Amniotic stem cell (primary cell): Measurements from ENCODE around the gene ZBTB16.

Experiments
- DNase-seq: peaks from one replicate; lab custom pipeline; 2025; lab: John Stamatoyannopoulos, UW

The ZBTB16 gene

DNA sequence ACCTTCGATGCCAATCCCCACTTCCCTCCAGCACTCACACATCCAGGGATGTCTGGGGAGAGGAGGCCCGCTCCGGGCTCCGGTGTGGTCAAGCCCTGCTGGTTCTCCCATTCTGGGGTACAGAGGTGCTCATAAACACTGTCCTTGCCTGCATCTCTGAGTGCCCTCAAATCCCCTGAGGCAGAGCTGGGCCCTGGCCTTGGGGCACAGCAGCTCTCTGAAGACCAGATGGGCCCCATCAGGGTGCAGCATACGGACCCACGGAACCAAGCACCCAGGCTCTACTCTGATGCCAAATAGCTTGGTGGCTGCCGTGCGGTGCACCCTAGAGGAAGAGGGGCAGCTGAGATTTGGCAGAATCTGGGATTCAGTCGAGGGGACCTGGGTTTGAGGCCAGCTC is 201.0 kb downstream of the ZBTB16 start:
- DNase-seq: no peak

DNA sequence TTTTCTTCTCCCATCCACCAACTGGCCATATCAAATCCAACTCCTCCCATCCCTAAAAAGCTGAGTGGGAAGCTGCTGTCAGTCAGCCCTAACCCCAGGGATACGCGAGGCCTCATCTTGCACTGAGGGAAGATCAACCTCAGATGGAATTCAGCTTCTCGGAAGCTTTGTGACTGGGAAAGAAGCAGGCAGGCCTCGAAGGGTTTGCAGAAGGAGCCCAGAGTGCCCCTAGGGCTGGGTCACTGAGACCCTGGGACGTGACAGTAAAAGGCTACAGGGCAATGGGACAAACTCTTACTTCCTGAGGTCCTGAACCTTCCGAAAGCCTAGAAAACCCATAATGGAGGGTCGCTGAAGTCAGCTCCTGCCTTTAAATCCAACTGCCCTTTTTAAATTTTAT is 202.3 kb downstream of the ZBTB16 start:
- DNase-seq: no peak

DNA sequence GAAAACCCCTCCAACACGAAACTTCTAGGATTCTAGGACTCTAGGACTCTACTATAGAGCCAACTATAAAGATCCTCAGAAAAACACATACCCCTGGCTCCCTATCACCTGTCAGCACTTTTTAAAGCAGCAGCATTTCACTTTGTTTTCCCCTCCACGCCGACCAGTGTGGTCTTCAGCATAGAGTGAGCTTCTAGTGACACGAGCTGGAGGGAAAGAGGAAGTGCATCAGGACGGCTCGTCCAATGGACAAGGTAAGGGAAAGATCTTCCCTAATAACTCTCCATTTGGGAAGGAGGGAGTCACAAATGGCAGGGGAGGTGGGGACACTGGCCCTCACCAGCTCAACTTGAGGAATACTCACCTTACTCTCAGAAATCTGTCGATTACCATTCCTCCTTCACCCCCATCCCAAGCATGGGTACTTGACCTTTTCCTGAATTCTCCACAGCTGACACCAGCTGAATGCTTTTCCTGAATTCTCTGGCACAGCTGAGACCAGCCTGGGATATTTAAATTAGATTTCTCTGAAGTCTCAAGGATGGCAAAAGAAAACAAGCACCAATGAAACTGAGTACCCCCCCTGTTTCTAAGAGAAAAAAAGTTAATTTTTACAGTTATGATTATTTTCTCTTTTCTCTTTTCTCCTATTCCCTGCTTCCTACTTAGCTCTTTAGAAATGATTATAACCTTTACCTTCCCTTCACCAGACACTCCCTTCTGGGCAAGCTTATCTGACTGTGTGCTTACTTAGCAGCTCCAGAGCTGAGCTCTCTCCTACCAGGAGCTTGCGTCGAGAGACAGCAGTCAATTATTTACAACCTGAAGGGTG is 203.4 kb downstream of the ZBTB16 start:
- no peak for DNase-seq

DNA sequence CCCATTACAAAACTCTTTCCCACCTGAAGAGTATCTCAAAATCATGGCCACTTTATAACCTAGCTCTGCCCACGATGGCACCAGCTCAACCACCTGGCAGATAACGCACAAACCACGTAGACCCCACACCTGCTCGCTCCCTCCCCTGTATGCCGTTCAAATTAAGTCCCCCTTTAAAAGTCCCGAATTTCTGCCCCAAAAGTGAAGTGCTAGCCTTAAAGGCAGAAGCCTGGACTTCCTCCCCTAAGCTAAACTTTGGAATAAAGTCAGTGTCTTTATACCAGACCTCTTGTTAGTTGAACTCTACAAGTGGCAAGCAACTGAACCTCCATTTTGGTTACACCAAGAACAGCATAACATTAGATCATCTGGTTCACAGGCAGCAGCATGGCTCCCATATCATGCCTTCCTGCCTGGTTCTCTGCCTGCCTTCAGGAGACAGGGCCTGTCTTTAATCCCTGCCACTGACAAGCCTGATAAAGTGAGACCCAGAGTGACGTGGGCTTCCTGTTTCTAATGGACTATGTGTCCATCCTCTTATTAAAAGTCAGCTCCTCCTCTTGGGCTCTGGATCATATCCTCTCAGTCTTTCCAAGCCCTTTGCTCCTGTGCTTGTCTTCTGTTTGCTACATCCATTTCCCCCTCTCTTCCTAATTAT is 204.1 kb downstream of the ZBTB16 start:
- DNase-seq: no peak

DNA sequence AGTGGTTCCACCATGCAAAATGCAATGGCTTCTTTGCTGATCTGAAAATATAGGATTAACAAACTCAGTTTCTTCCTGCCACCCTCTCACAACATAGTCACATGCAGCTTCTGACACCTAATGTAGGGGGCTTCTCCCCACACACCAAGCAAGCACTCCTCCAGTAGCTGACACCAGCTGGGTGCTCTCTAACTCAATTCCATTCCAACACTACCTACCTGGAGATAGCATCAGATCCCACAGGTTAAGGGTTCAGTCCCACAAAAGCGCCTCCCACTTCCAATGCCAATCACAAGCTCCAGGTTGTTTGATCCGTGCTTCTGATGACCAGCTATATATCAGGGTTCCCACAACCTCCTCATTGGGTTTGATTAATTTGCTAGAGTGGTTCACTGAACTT is 204.9 kb downstream of the ZBTB16 start:
- no peak for DNase-seq

DNA sequence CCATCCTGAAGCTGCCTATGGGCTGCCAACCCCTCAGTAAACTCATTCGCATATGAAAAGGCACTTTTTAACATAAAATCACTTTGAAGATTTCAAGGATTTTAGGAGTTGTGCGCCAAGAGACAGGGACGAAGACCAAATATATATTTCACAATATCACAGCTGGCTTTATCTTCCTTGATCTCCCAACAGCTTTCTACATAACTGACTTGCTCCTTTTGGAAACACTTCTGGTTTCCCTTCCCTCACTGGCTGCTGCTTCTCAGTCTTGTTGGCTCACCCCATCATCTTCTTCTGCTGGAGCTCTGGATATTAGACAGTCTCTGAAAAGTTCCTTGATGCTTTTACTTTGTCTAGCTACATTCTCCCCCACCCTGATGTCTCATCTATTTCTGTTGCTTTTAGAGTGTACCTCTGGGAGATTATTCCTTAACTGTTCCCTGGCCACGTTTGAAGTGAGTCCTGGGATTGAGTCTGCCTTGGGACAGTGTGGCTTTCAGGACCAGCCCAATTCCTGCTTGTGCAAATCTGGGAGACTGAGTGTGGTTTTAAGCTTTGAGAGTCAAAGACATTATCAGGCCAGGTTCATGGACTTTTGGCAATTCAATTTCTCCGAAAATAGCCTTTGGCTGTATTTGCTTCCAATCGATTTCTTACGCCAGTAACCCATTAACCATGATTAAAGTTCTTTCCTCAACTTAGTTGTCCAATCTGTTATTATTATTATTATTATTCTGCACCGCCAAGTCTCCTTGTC is 205.8 kb downstream of the ZBTB16 start:
- DNase-seq: no peak

DNA sequence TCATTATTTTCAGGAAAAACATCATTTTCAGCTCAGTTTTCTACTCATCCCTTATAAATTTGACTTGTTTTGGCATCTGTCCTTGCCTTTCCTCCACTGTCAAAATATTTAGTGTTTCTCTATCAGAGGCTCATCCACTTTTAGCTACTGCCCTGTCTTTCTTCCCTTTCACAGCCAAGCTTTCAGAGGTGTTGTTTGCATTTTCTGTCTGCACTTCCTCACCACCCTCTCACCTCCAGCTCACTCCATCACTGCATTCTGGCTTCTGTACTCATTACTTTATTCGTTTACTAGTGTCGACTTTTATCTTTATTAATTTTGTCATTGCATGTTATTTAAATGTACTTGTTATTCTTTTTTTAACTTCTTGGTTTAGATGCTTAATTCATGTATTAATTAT is 210.0 kb downstream of the ZBTB16 start:
- no peak for DNase-seq

DNA sequence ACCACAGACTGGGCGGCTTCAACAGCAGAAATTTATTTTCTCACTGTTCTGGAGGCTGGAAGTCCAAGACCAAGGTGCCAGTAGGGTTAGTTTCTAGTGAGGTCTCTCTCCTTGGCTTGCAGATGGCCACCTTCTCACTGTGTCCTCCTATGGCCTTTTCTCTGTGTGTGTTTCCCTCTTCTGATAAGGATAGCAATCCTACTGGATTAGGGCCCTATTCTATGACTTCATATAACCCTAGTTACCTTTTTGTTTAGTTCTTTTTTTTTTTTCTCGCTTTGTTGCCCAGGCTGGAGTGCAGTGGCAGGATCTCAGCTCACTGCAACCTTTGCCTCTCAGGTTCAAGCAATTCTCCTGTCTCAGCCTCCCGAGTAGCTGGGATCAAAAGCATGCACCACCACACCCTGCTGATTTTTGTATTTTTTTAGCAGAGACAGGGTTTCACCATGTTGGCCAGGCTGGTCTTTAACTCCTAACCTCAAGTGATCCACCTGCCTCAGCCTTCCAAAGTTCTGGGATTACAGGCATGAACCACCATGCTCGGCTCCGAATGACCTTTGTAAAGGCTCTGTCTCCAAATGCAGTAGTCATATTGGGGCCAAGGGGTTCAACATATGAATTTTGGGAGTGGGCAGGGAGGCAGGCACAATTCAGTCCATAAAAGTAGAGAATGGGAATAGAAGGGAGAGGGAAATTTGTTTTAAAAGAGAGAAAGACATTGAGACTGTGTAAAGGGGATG is 211.2 kb downstream of the ZBTB16 start:
- no peak for DNase-seq

DNA sequence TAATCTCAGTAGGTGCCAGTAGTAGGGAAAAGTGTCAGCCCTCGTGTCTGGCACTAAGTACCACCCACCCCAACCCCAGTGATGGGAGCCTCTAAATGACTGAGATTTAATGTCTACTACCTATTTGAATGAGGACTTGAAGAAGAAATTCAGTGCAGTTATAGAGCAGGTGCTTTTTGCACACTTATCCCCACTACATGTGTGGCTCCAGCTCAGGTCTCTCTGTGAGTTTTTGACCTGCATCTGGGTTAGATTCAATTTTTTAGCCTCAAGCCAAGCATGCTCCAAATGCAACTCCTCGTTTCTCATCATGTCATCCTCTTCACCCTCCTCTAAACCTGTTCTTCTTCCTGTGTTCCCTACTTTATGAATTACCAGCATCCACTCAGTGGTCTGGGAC is 211.8 kb downstream of the ZBTB16 start:
- DNase-seq: no peak

DNA sequence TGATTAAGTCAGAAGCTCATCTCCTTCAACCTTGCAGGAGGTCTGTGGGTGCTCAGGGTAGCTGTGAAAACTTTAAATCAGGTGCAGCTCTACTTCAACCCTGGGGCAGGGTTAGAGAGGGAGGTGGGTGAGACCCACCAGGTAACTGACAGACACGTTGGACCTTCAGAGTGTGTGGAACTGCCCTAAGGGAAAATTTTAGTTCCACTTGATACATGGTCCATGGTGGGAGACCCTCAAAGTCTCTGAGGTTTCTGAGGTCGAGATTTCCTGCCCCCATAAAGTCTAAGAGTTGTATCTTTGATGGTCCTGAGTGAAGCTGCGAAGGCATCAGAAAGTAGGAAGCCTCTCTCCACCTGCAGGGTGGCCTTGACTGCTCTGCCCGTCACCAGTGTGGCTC is 212.8 kb downstream of the ZBTB16 start:
- no peak for DNase-seq

DNA sequence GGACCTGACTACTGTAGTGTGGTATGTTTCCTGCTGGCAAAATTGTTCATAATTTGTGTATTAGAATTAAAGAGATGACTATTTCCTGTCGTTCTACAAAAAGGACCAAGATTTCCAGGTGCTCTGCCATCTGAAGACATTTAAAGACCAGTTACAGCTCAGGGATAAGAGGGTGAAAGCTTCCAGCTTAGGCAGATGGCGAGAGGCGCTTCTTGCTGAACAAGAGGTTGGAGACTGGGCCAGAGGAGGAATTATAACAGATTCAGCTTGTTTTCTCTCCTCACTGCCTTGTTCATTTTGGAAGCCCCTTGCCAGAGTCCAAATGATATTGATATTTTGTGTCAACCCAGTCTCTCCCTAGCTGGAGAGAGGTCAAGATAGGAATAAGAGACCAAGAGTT is 213.6 kb downstream of the ZBTB16 start:
- DNase-seq: no peak

DNA sequence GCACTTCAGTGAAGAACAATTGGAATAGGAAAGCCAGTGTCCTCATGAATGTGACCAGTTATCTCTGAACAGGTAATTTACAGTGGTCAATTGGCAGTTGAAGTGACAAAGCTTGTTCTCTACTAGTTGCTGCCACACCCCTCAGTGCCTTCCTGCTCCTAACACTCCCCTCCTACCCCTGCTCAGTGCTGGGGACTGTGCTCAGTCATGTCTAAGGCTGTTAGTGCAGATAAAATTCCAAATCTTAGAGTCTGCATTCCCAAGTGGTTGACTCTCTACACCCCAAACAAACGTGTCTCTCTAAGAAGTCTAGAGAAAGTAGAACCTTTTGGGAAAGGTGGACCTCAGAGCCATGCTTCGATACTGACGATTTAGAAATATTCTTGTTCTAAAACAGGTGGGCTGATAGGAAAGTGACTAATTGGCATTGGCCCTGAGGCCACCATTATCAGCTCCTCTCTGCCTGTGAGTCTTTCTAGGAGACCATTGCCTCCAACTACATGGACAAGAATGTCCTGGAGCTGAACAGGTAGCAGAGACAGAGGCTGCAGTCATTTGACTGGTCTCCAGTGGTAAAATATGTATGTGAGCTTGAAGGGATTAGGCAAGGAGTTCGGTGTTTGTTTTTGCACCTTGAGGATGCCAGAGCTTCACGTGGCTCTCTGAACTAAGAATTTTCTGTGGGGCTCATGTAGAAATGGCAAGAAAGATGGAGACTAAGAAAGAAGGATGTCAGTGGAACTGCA is 214.6 kb downstream of the ZBTB16 start:
- DNase-seq: no peak

DNA sequence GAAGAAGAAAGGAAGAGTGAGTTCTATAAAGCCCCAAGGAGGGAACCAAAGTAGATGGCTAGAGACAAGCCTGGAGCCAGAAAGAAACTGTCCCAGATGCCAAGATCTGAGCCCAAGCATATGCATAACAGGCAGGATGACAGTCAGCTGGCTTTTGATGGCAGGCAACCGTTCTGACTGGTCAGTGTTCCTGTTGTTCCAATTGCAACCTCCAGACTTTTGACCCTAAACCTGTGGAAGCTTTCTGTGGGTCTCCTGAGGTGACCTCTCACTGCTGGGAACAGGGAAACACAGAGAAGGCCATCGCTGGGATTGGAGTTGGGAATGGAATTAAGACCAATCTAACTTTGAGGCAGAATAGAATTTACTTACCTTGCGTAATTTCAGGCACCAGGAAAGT is 215.1 kb downstream of the ZBTB16 start:
- no peak for DNase-seq

DNA sequence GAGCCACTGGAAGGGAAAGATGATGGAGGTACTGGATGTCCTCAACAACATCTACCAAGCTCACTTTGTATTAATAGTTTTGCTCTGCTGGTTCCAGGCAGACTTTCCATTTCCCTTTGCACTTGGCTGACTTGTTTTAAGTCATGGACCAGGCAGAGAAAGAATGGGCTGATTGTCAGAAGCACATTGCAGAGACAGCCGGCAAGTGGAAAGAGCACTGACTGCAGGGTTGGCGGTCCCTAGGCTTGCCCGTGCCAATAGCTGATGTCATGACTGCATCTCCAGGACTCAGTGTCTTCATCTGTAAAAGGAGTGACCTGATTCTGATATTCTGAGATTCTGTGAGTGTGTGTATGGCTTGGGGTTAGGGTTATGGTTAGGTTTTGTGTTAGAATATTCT is 215.8 kb downstream of the ZBTB16 start:
- no peak for DNase-seq

DNA sequence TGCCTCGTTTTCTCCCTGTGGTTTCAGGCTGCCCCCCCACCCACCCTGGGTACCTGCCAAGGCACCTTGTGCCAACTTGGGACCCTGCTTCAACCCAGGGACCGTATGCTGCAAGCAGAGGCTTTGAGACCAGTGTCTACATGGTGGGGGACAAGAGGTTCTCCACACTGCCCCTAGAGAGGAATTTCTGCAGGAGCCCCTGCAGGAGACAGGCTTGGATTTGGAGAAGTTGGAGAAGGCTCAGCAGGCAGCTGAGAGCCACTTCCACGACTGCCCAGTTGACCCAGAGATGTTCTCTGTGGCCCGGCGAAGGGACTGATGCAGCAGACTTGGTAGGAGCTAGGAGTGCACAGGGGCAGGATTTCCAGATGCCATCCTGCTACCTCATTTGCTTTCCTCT is 216.6 kb downstream of the ZBTB16 start:
- DNase-seq: no peak

DNA sequence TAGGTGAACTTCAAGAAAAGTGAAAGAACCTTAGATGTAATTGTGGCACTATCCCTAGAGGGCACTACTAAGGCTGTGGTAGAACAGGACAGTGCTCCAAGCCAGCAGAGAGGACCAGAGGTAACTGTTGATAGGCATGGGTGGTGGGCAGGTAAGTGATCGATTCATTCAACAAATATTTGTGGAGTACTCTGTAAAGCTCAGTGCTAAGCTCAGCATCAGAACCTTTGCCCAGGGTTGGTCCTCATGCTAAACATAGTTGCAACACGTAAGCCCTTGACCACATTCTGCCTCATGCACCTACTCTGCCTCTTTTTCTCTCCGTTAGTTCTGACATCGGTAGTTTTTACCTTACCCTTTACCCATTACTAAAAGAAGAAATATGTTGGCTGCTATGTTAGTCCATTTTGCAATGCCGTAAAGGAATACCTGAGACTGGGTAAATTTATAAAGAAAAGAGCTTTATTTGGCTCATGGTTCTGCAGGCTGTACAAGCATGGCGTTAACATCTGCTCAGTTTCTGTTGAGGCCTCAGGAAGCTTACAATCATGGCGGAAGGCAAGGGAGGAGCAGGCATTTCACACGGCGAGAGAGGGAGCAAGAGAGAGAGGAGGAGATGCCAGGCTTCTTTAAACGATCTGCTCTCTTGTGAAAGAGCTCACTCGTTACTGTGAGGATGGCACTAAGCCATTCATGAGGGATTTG is 218.3 kb downstream of the ZBTB16 start:
- no peak for DNase-seq

DNA sequence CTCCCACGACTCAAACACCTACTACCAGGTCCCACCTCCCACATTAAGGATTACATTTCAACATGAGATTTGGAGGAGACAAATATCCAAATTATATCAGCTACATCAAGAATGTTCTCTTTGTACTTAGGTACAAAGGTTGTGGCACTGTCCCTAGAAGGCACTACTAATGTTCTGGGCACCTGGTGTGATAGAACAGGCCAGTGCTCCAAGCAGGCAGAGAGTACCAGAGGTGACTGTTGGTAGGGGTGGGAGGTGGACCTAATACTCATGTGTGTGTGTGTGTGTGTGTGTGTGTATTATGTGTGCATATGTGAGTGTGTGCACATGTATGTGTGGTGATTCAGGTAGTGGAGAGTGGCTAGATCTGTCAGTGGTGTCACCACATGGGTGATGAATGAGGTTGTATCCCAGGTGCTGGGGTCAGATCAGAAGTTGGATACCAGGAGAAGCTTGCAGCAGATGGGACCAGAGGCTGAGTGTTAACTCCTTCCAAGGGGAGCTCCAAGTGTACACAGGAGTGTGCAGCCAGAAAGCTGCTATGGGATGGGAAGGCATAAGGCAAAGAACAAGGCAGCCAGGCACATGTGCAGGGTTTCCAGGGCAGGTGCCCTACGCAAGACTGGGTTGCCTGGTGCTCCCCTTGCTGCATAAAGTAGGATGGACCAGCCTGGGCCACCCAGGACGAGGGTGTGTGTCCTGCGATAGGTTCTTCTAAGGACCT is 219.0 kb downstream of the ZBTB16 start:
- no peak for DNase-seq

DNA sequence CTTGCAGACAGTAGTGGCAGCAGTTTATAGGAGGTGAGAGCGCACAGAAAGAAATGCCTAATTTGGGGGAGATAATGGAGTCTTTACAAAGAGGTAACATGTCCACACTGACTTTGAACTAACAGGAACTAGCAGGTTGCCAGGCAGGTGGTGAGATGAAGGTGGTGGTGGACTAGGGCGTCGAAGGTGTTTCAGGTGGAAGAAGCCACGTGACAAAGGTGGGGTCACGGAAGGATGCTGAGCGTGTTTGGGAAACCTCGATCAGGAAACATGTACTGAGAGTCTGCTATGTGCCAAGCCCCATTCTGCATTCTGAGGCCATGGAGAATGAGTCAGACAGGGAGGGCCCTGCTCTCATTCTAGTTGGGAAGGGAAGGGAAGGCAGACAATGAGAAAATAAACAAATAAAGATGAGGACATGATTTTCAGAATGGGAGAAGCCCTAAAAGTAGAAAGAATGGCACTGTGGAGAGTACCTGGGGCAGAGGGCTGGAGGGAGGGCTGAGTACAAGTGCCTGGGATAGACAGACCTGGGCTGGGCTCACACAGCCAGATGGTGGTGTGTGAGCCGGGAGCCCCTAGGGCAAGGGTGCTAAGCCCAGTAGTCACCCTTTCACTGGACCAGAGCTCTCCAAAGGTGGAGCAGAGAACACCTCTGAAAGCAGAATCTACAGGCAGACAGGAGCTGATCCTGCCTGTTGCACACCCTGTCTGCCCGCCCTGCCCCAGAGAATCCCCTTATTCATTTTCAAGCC is 220.5 kb downstream of the ZBTB16 start:
- DNase-seq: no peak

DNA sequence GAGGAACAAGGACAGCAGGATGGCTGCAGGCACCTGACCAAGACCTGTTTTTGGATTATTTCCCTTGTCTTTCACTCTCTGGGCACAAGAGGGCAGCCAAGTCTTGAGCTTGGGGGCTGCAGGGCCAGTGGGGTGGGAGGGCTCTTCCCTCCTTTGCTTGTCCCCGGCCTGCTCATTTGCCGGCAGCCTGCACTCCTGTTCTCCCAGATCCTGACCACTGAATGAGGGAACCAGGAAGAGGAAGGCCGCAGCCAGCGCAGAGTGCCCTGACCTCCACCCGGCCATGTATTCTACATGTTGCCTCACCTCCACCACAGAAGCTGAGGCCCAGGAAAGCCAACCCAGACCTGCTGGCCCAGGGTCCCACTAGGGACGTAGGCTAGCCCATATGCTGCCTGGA is 221.2 kb downstream of the ZBTB16 start:
- peak; percentile 63 for DNase-seq
